PC-3 (cell line): Measurements from ENCODE around the gene APLP1. TPM values are rescaled to one million over a fixed set of nuclear protein-coding genes. Genes with fewer than 3 reads are reported as not detected.

Experiments used
- ATAC-seq: fragments of 200-7000 bp; cut with Tn5 transposase; 2 replicates; pipeline ENCODE4 v1.9.1; 2020; ENCODE audit warnings: mild to moderate bottlenecking, moderate library complexity
- BruUV-seq: library from RNA; stranded (reverse); fragments of 400-500 nt; replicated peaks from 2 replicates; lab custom pipeline; 2021; lab: Mats Ljungman, UMichigan
- CTCF ChIA-PET: fragments of 300-600 bp; sonication (Branson Sonifier 250); formaldehyde crosslinking; loops from one replicate; lab custom pipeline; 2022; ENCODE audit warnings: antibody characterized with exemption; lab: Charles Lee
- POLR2A ChIA-PET: fragments of 300-600 bp; sonication (Branson Sonifier 250); formaldehyde crosslinking; loops from one replicate; lab custom pipeline; 2022; ENCODE audit warnings: antibody characterized with exemption; ENCODE audit not compliant: unreplicated experiment; lab: Charles Lee
- DNase-seq: peaks from one replicate; pipeline ENCODE4 v3.0.0-alpha.2; 2015
- H2AFZ ChIP-seq: fragments of 300-600 bp; sonication (generic); 2 replicates; pipeline ENCODE4 v1.6.0; 2016; ENCODE audit warnings: antibody characterized with exemption, low read length
- H3F3A ChIP-seq: fragments of 300-600 bp; sonication (generic); one replicate; pipeline ENCODE4 v1.6.0; 2017; ENCODE audit warnings: antibody characterized with exemption, low read length, control low read depth, mild to moderate bottlenecking; ENCODE audit not compliant: unreplicated experiment
- H3K27ac ChIP-seq: fragments of 300-600 bp; sonication (generic); 2 replicates; pipeline ENCODE4 v1.5.1; 2016; ENCODE audit warnings: mild to moderate bottlenecking, low read length
- H3K27me3 ChIP-seq: fragments of 300-600 bp; sonication (generic); 2 replicates; pipeline ENCODE4 v1.6.1; 2016; ENCODE audit warnings: low read length, mixed read lengths
- H3K36me3 ChIP-seq: fragments of 300-600 bp; sonication (generic); 2 replicates; pipeline ENCODE4 v1.6.1; 2016; ENCODE audit warnings: low read depth, mixed run types, low read length, mixed read lengths
- H3K4me1 ChIP-seq: fragments of 300-600 bp; sonication (generic); 2 replicates; pipeline ENCODE4 v1.5.1; 2016; ENCODE audit warnings: low read length; ENCODE audit not compliant: insufficient read depth
- H3K4me2 ChIP-seq: fragments of 300-600 bp; sonication (generic); 2 replicates; pipeline ENCODE4 v1.6.0; 2016; ENCODE audit warnings: low read length
- H3K4me3 ChIP-seq: fragments of 300-600 bp; sonication (generic); 2 replicates; pipeline ENCODE4 v1.5.1; 2016; ENCODE audit warnings: mild to moderate bottlenecking, low read length, mixed read lengths
- H3K79me2 ChIP-seq: fragments of 300-600 bp; sonication (generic); 2 replicates; pipeline ENCODE4 v1.6.1; 2017; ENCODE audit warnings: low read length, mixed read lengths
- H3K9ac ChIP-seq: fragments of 300-600 bp; sonication (generic); 2 replicates; pipeline ENCODE4 v1.6.0; 2016; ENCODE audit warnings: mild to moderate bottlenecking, low read length
- H3K9me2 ChIP-seq: fragments of 300-600 bp; sonication (generic); replicated peaks from 2 replicates; pipeline ENCODE4 v1.6.1; 2016; ENCODE audit warnings: mixed run types, low read length, mixed read lengths
- H3K9me3 ChIP-seq: fragments of 300-600 bp; sonication (generic); 2 replicates; pipeline ENCODE4 v1.6.1; 2016; ENCODE audit warnings: low read length, mixed read lengths
- H4K20me1 ChIP-seq: fragments of 300-600 bp; sonication (generic); 2 replicates; pipeline ENCODE4 v1.6.1; 2016; ENCODE audit warnings: low read length, mixed read lengths
- CTCF ChIP-seq: fragments of 300-600 bp; sonication (generic); conservative IDR thresholded peaks from 2 replicates; pipeline ENCODE4 v1.5.1; 2017; ENCODE audit warnings: antibody characterized with exemption, low read depth, mild to moderate bottlenecking, low read length
- EZH2 ChIP-seq: fragments of 300-600 bp; sonication (generic); IDR thresholded peaks from one replicate; pipeline ENCODE4 v1.6.1; 2017; ENCODE audit warnings: antibody characterized with exemption, mild to moderate bottlenecking, low read length; ENCODE audit not compliant: unreplicated experiment
- EZH2phosphoT487 ChIP-seq: fragments of 300-600 bp; sonication (generic); IDR thresholded peaks from 2 replicates; pipeline ENCODE4 v1.6.1; 2018; ENCODE audit warnings: mild to moderate bottlenecking, antibody characterized with exemption, low read length, borderline replicate concordance
- intact Hi-C: fragments of 100-400 bp; cut with micrococcal nuclease; formaldehyde crosslinking; loops from 2 replicates; pipeline ENCODE4 v1.9.0; 2023
- total RNA-seq: library from RNA; depleted of rRNA; stranded (reverse); fragments of >200 nt; gene quantifications from 2 replicates; pipeline ENCODE4 v1.2.3, GENCODE V29; 2014

APLP1 gene
- total RNA-seq, 1 experiment from 2014 or later: 21.1 TPM

GRCh38 chr19:35862528-35862927 is 5.8 kb upstream of the APLP1 start:
- H3K4me1 ChIP-seq: no peaks in the 10 kb centered on the region
- no peaks in the 10 kb centered on the region for H3F3A ChIP-seq
- H3K9me3 ChIP-seq: no peaks in the 10 kb centered on the region
- no peak for ATAC-seq
- H3K9me2 ChIP-seq: no peaks in the 10 kb centered on the region
- no TSS peak for BruUV-seq
- no peaks in the 10 kb centered on the region for H3K79me2 ChIP-seq
- H4K20me1 ChIP-seq: no peaks in the 10 kb centered on the region
- TF ChIP-seq EZH2phosphoT487: no peak
- TF ChIP-seq EZH2: no peak
- TF ChIP-seq CTCF: no peak
- intact Hi-C loops: no loop called here
- no peak for DNase-seq
- no peaks in the 10 kb centered on the region for H3K27me3 ChIP-seq
- H3K4me2 ChIP-seq: no peak overlapping the region
- no peak overlapping the region for H3K4me3 ChIP-seq
- H3K27ac ChIP-seq: no peak overlapping the region
- H2AFZ ChIP-seq: no peak overlapping the region
- ChIA-PET CTCF (no interaction called here), POLR2A (no interaction called here)
- H3K9ac ChIP-seq: no peak overlapping the region
- H3K36me3 ChIP-seq: no peaks in the 10 kb centered on the region

- DNase-seq: no peak
- intact Hi-C loops: no loop called here
- Histone ChIP-seq H3K4me2 (no peak overlapping the region), H3K79me2 (no peaks in the 10 kb centered on the region), H3K27ac (no peak overlapping the region), H3K9ac (no peak overlapping the region), H3K4me3 (no peak overlapping the region), H3K36me3 (no peaks in the 10 kb centered on the region), H3K9me3 (no peaks in the 10 kb centered on the region), H3K4me1 (no peaks in the 10 kb centered on the region), H4K20me1 (no peaks in the 10 kb centered on the region), H3F3A (no peaks in the 10 kb centered on the region), H2AFZ (no peak overlapping the region), H3K9me2 (no peaks in the 10 kb centered on the region), H3K27me3 (no peaks in the 10 kb centered on the region)
- BruUV-seq: no TSS peak
- CTCF ChIA-PET: no interaction called here
- POLR2A ChIA-PET: no interaction called here
- TF ChIP-seq EZH2phosphoT487 (no peak), EZH2 (no peak), CTCF (no peak)
- no peak for ATAC-seq
Measured at GRCh38 chr19:35863018-35863417, 5.4 kb upstream of the APLP1 start.

GRCh38 chr19:35868823-35869326 is 501 bp downstream of the APLP1 start:
- Histone ChIP-seq H3K27ac (no peak overlapping the region), H3F3A (no peaks in the 10 kb centered on the region), H3K36me3 (no peaks in the 10 kb centered on the region), H3K9me3 (no peaks in the 10 kb centered on the region), H3K4me1 (peaks cover 7% of the 10 kb centered on the region; the same call in 1 of the 2 replicates), H3K4me3 (peak overlapping the region; percentile 59), H4K20me1 (no peaks in the 10 kb centered on the region), H3K9ac (0 out of 2 replicates have a peak overlapping the region, but pooled peaks have one; percentile 6), H3K9me2 (no peaks in the 10 kb centered on the region), H3K79me2 (no peaks in the 10 kb centered on the region), H2AFZ (peak overlapping the region; percentile 71), H3K27me3 (no peaks in the 10 kb centered on the region), H3K4me2 (peak overlapping the region; percentile 84)
- intact Hi-C loops: no loop called here
- BruUV-seq: no TSS peak
- DNase-seq (no peak), ATAC-seq (peak; percentile 27)
- ChIA-PET POLR2A (no interaction called here), CTCF (no interaction called here)
- TF ChIP-seq EZH2 (no peak), EZH2phosphoT487 (no peak), CTCF (no peak)
